OCI-LY1 (cell line): Measurements from ENCODE around the gene ANK3.

Source experiments
- CTCF ChIP-seq: fragments of 200-600 bp; sonication (generic), shearing (Covaris generic); IDR thresholded peaks from 2 replicates; pipeline ENCODE4 v1.5.1; 2017; ENCODE audit warnings: mild to moderate bottlenecking, antibody characterized with exemption, low read length, moderate library complexity, mixed read lengths
- EZH2 ChIP-seq: fragments of 200-600 bp; sonication (generic), shearing (Covaris generic); IDR thresholded peaks from 2 replicates; pipeline ENCODE4 v1.8.0; 2017; ENCODE audit warnings: borderline replicate concordance, mixed run types, mild to moderate bottlenecking, antibody characterized with exemption, low read length, moderate library complexity, mixed read lengths

GRCh38 chr10:60258429-60258797, 131.3 kb downstream of the ANK3 start:
- TF ChIP-seq CTCF (no peak), EZH2 (no peak)
